GM10847 (cell line): Measurements from ENCODE around the gene CNGB1.

ENCODE experiments used
- POLR2A ChIP-seq: IDR thresholded peaks from 2 replicates; pipeline ENCODE4 v1.6.1; 2011; ENCODE audit not compliant: insufficient read length; ENCODE audit errors: extremely low read depth

CNGB1 gene

DNA sequence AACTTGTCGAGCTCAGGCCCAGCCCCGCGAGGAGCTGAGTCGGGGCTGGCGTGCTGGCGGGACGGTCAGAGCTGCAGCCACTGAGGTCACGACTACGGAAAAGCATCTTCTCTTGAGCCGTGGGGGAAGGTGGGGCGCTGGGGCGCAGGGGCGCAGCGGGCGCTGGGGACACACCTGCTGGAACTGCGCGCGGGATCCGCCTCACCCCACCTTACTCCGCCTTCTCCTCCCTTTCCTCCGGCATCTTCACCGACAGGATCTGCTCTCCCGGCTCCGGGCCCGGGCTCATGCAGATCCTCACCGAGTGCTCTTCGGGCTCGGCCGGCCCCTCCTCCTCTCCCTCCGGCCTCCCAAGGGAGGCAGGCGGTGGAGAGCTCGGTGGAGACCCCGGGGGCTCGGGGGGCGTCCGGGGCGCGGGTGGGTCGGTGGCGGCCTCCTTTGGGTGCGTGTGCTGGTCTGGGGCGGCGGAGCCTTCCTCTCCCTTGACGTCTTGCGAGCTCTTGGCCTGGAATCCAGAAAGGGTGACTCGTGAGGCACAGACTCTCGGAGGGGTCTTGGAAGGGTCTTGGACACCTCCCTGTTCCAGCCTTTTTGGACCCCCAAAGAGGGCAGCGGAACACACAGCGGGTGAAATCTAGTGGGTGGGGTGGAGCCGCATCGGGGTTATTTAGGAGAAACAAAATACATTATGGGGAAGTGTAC is 86.8 kb downstream of the CNGB1 start:
- TF ChIP-seq POLR2A = no peak

DNA sequence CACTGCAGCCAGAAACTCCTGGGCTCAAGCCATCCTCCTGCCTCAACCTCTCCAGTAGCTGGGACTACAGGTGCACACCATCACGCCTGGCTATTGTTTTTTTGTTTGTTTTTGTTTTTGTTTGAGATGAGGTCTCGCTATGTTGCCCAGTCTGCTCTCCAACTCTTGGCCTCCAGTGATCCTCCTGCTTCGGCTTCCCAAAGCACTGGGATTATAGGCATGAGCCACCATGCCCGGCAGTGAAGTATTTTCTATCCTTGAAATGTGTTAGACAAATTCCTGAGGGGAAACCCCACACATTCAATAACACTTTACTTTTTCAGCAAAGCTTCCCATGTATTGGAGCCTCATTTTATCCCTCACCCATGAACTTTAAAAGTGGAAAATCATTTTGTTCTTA is 87.4 kb downstream of the CNGB1 start:
- TF ChIP-seq POLR2A = no peak

DNA sequence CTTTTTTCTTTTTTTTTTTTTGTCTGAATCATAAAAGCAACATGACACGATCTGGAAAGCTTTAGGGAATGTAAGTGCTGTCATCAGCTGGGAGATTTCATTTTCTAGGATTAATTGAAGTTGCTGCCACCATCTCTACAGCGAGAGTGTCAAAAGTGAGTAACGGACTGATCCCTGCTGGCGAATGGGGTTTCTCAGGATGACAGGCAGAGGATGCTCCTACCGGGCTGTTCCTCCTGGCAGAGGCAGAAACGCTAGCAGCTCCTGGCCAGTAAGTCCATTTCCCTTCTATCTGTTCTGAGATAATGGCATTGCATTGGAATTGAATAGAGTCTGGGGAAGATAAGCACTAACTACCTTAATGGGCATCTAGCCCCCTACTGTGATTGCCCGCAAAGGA is 88.1 kb downstream of the CNGB1 start:
- no peak for TF ChIP-seq POLR2A

DNA sequence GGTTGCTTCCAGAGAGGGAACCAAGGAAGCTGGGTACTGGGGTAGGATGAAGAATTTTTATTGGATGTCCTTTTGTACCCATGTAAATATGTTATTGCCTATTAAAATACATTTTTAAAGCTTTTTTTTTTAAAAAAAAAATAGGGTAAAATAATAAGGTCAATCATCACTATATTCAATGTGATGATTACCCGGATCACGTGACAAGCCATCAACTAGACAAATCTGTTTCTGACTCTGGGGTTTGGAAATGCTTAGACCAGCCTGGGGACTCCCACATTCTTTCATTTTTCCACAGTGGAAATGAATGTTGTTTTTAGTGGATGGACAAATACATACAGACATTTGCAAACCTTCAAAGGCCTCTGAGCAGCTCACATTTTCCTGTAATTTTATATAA is 88.7 kb downstream of the CNGB1 start:
- TF ChIP-seq POLR2A = no peak

DNA sequence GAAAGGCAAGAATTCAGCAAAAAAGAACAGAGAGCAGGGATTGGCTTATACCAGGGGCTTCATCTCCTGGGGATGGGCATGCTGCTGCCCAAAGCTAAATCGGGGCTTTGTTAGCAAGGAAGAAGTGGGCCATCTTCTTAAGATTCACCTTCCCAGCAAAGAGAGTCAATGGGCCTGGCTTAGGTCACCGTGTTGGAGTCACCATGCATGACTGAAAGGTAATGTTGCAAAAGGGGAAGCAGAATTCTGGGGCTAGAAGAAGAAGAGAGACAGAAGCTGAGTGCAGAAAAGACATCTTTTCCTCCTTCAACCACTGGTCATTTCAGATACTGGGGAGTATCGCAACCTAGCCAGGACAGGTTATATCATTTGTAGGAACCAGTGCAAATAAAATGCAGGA is 92.3 kb downstream of the CNGB1 start:
- TF ChIP-seq POLR2A = no peak

DNA sequence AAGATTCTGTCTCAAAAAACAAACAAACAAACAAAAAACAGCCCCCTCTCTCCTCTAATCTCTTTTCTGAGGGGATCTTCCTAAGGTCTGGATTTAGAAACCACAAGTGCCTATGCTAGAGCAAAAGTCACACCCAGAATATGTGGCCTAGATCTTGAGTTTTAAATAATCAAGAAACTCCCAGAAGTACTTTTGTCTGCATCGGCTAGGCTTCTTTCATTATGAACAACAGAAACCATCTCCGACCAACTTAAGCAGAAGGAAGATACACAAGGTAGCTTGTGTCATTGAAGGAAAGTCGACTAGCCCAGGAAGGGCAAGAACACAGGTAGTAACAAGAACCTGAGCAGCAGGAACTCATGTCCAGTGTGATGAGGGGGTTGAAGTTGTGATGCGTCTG is 94.7 kb downstream of the CNGB1 start:
- TF ChIP-seq POLR2A = no peak

DNA sequence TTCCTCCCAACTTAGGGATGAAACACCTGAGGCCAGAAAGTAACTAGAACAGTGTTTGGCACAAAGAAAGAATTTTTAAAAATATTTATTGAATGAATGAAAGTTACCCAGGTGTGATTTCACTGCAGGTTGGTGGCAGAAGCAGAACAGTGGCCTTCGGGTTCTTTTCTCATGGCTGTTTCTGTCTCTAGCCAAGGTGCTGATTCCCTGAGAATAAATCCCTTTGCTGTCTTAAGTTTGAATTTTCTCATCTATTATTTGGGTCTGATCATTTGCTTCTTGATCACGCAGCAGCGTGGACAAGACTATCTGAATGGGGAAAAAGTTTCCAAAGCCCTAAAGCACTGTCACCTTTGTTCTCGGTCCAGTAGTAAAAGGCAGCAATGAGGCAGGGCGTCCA is 95.6 kb downstream of the CNGB1 start:
- TF ChIP-seq POLR2A = no peak

DNA sequence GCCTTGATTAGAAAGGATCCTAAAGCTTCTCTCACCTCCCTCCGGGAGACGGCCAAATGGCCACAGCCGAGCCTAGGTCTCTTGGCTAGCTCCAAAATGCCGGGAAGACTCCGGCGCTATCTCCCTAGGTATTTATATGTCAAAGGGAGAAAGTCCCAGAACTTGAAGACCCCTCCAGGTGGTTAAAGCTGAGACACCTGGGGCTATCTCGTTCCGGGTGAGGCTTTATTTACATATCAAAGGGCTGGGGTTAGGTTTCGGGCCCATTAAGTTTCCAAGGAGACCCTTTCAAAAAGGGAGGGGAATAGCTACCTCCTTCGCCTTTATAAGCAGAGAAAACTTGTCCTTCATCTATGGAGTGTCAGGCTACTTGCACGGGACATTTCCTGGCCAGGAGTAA is 97.7 kb downstream of the CNGB1 start:
- TF ChIP-seq POLR2A = no peak

DNA sequence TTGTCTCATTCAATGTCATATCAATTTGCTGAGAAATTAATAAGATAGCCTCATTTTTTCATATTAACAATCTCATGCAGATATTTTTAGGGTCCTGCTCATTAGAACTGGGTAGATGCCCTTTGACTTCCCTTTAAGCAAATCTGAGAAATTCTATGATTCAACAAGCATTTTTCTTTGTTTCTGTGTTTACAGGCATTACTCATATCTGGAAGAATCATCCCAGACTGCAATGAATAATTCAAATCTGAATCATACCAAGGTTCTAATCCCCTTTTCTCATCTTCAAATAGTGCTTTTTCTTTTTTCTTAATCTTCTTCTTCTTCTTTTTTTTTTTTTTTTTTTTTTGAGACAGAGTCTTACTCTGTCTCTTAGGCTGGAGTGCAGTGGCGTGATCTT is 99.5 kb downstream of the CNGB1 start:
- TF ChIP-seq POLR2A = no peak

DNA sequence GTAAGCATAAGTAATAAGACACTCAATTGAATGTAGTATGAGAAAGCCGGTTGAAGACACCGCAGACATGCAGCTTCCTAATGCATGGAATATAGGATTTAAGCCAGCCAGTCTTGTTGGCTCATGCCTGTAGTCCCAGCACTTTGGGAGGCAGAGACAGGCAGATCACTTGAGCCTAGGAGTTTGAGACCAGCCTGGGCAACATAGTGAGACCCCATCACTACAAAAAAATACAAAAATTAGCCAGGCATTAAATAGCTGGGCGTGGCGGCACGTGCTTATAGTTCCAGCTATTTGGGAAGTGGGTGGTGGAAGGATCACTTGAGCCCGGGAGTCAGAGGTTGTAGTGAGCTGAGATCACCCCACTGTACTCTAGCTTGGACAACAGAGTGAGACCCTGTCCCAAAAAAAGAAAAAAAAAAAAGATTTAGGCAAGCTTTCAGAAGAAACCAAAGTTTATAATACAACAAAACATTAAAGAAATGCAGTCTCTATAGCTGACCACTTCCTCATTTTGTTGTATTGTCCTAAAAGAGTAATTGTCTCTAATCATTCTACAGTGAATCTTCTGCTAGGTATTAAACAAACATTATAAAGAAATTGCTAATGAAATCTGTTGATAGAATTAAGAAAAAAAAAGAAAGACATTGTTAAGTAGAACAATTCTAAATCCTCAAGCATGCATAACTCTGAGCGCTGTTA is 100.0 kb downstream of the CNGB1 start:
- no peak for TF ChIP-seq POLR2A

DNA sequence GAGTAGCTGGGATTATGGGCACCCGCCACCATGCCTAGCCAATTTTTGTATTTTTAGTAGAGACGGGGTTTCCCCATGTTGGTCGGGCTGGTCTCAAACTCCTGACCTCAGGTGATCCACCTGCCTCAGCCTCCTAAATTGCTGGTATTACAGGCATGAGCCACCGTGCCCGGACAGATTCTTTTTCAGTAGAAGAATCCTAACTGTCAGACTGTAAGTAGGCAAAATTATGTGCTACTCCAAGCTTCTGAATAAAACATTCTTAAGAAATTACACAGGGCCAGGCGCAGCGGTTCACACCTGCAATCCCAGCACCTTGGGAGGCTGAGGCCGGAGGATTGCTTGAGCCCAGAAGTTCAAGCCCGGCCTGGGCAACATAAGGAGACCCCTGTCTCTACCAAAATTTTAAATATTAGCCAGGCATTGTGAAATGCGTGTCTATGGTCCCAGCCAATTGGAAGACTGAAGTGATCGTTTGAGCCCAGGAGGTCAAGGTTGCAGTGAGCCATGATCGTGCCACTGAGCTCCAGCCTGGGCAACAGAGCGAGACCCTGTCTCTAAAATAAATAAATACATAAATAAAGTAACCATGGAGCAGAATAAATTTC is 101.9 kb downstream of the CNGB1 start:
- TF ChIP-seq POLR2A = no peak

DNA sequence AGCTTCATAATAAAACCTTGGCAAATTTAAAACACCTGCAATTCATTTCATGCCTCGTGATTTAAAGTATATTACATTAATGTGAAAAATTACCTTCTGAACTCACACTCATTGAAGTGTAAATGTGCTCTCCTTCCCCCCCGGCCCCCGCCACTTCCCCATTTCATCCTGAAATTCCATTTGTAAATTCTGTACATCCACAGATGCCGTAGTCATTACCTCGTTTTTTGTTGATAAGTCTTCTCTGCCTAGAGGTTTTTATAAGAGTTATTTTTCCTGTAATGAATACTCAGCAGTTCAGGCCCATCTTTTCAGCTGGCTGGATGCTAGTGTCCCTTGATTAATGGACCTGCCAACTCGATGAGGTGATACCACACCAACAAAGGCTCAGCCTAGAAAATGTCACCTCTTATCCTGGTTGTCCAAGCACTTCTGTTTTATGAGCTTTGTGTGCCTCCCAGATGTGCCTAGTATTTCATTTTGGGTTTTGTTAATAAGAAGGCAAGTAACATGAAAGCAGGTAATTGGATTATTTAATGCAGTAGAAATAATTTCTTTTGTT is 103.8 kb downstream of the CNGB1 start:
- no peak for TF ChIP-seq POLR2A

DNA sequence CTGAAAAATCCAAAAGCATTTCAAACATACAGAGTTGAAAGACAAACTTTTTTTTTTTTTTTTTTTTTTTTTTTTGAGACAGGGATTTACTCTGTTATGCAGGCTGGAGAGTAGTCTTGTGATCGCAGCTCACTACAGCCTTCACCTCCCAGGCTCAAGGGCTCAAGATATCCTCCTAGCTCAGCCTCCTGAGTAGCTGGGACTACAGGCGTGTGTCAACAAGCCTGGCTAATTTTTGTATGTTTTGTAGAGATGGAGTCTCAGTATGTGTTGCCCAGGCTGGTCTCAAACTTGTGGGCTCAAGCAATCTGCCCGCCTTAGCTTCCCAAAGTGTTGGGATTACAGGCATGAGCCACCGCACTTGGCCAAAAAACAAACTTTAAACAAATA is 104.4 kb downstream of the CNGB1 start:
- no peak for TF ChIP-seq POLR2A

DNA sequence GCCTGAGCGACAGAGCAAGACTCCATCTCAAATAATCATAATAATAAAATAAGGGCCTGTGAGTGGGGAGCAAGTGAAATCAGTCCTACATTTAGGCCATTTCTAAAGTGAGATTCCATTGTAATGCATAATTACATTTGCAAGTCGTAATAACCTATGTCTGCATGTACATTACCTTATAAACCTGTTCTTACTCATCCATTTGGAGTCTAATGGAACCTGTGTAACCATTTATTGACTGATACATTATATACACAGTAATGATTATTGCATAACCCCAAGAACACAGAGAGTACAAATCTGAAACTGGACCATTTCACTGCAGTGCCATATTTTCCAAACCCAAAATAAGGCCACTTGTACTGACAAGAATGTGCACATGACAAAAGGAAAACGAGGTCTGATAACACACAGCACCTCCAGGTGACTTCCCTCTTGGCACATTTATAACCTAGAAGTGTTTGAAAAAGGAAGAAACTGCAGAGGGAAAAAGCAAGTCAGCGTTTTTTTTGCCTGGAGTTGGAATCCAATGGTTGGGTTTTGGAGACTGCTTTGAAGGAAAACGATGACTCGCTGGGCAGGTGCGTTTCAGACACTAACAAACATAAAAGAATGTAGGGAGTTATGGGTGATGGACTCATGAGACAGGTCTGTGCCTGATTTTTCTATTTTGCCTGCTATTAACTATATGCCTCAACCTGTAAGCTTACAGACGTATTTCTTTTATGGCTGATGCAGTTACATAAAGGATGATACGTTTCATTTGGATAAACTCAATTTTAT is 105.0 kb downstream of the CNGB1 start:
- no peak for TF ChIP-seq POLR2A

DNA sequence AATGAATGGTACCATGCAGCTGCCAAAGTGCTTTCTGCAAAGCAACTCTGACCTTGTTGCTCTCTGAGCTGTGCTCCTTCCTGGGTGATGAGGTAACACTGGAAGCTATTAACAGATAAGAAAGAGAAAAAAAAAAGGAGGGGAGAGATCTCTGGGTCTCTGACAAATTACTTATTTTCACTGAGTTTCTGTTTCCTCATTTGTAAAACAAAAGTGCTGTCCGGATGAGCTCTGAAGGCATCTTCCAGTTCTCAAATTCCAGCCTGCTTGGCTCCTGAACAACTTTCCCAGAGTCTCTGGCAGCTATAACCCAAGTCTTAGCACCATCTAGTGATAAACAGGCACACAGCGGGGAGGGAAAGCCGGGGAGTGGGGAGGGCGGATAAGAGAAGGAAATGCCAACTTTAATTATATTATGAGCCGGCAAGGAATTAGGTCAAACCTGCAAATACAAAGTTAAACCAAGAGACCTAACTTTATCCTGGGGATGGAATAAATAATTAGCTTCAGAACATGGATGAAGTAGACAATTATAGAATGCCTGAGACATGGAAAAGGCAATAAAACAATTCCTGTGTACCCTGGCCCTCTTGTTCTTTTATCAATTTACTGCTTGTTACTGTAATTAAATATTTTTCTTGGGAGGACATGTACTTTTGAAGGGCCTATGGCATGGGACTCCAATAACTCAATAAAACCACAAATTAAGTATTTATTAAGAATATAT is 107.3 kb downstream of the CNGB1 start:
- TF ChIP-seq POLR2A = no peak

DNA sequence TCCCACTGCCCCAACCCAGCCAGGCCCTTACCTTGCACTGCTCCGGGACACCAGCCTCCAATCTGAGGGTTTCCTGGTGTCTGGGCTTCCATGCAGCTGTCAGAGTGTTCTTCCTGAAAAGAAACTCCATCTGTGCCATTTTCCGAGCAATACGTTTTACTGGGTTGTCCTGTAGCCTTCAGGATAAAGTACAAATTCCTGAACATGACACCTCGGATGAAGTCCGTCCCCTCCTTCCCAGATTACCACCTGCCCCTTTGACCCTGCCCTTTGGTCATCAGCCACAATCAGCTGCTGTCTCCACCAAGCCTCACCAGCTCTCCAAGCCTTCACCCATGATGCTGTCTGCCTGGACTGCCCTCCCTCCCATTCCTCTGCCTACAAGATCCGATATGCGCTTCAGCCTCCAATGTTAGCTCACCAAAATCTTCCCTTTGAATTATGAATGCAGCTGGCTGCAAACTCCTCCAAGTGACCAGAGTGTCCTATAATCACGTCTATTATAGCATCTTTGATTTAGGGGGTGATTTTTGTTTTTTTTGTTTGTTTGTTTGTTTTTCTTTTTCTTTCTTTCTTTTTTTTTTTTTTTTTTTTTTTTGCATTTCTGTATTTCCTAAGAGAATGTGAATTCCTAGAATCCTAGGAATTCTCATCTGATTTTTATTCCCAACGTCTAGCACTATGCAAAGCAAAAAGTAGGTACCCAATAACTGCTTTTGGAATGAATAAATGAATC is 108.1 kb downstream of the CNGB1 start:
- no peak for TF ChIP-seq POLR2A
